Measurements from ENCODE around the gene NDFIP1. TPM values are rescaled to one million over a fixed set of nuclear protein-coding genes. Genes with fewer than 3 reads are reported as not detected.
"Not testable (repeated sequence)": the region's sequence is repeated elsewhere in the genome, so short reads cannot be mapped to it uniquely, and the experiment has no call there.

Gene NDFIP1
- total RNA-seq, 1 experiment from 2014 or later: 41.3 TPM

GRCh38 chr5:142145106-142145900 lies 36.7 kb downstream of the NDFIP1 start:
- H3K9ac ChIP-seq (ENCODE audit: low read length): no peak overlapping the region
- H3K36me3 ChIP-seq (ENCODE audit: insufficient read depth, low read length): peaks cover 25% of the 10 kb centered on the region
- H3K27ac ChIP-seq (ENCODE audit: low read length): no peak overlapping the region
- H3K4me2 ChIP-seq (ENCODE audit: low read depth, low read length, poor library complexity, severe bottlenecking): no peak overlapping the region
- H2AFZ ChIP-seq (ENCODE audit: low read length): no peak overlapping the region
- H3K4me1 ChIP-seq (ENCODE audit: low read length): no peaks in the 10 kb centered on the region
- H3K4me3 ChIP-seq (ENCODE audit: low read length): no peak overlapping the region
- DNase-seq: peak; percentile 88
- H3K79me2 ChIP-seq (ENCODE audit: low read length): no peaks in the 10 kb centered on the region
- no peaks in the 10 kb centered on the region for H4K20me1 ChIP-seq (ENCODE audit: insufficient read depth, low read depth, low read length)
- H3K9me3 ChIP-seq (ENCODE audit: low read length): no peaks in the 10 kb centered on the region
- H3K9me2 ChIP-seq (replicated peaks; ENCODE audit: insufficient read depth, low read length): no peaks in the 10 kb centered on the region
- H3K27me3 ChIP-seq (ENCODE audit: low read length): no peaks in the 10 kb centered on the region

- no peak overlapping the region for H3K9ac ChIP-seq (ENCODE audit: low read length)
- H2AFZ ChIP-seq (ENCODE audit: low read length): no peak overlapping the region
- peaks cover 25% of the 10 kb centered on the region for H3K36me3 ChIP-seq (ENCODE audit: insufficient read depth, low read length)
- H3K9me2 ChIP-seq (replicated peaks; ENCODE audit: insufficient read depth, low read length): no peaks in the 10 kb centered on the region
- H3K4me1 ChIP-seq (ENCODE audit: low read length): no peaks in the 10 kb centered on the region
- no peak overlapping the region for H3K4me3 ChIP-seq (ENCODE audit: low read length)
- no peaks in the 10 kb centered on the region for H3K9me3 ChIP-seq (ENCODE audit: low read length)
- no peaks in the 10 kb centered on the region for H3K27me3 ChIP-seq (ENCODE audit: low read length)
- no peak overlapping the region for H3K27ac ChIP-seq (ENCODE audit: low read length)
- no peak overlapping the region for H3K4me2 ChIP-seq (ENCODE audit: low read depth, low read length, poor library complexity, severe bottlenecking)
- no peak for DNase-seq
- no peaks in the 10 kb centered on the region for H3K79me2 ChIP-seq (ENCODE audit: low read length)
- H4K20me1 ChIP-seq (ENCODE audit: insufficient read depth, low read depth, low read length): no peaks in the 10 kb centered on the region
These were observed 40.8 kb downstream of the NDFIP1 start for GRCh38 chr5:142149363-142149762.

GRCh38 chr5:142150431-142150830 lies 41.9 kb downstream of the NDFIP1 start:
- no peak for DNase-seq
- Histone ChIP-seq H3K9me2 (replicated peaks; ENCODE audit: insufficient read depth, low read length) (no peaks in the 10 kb centered on the region), H3K9me3 (ENCODE audit: low read length) (no peaks in the 10 kb centered on the region), H3K79me2 (ENCODE audit: low read length) (no peaks in the 10 kb centered on the region), H2AFZ (ENCODE audit: low read length) (no peak overlapping the region), H3K27ac (ENCODE audit: low read length) (no peak overlapping the region), H3K4me3 (ENCODE audit: low read length) (no peak overlapping the region), H3K27me3 (ENCODE audit: low read length) (no peaks in the 10 kb centered on the region), H3K4me2 (ENCODE audit: low read depth, low read length, poor library complexity, severe bottlenecking) (no peak overlapping the region), H3K4me1 (ENCODE audit: low read length) (no peaks in the 10 kb centered on the region), H3K36me3 (ENCODE audit: insufficient read depth, low read length) (peaks cover 22% of the 10 kb centered on the region), H4K20me1 (ENCODE audit: insufficient read depth, low read depth, low read length) (no peaks in the 10 kb centered on the region), H3K9ac (ENCODE audit: low read length) (no peak overlapping the region)

- Histone ChIP-seq H3K9me3 (ENCODE audit: low read length) (no peaks in the 10 kb centered on the region), H4K20me1 (ENCODE audit: insufficient read depth, low read depth, low read length) (no peaks in the 10 kb centered on the region), H3K36me3 (ENCODE audit: insufficient read depth, low read length) (peaks cover 11% of the 10 kb centered on the region; the same call in 1 of the 2 replicates), H3K27ac (ENCODE audit: low read length) (no peak overlapping the region), H3K27me3 (ENCODE audit: low read length) (no peaks in the 10 kb centered on the region), H3K9me2 (replicated peaks; ENCODE audit: insufficient read depth, low read length) (no peaks in the 10 kb centered on the region), H3K4me1 (ENCODE audit: low read length) (no peaks in the 10 kb centered on the region), H2AFZ (ENCODE audit: low read length) (no peak overlapping the region), H3K4me2 (ENCODE audit: low read depth, low read length, poor library complexity, severe bottlenecking) (no peak overlapping the region), H3K4me3 (ENCODE audit: low read length) (no peak overlapping the region), H3K9ac (ENCODE audit: low read length) (no peak overlapping the region), H3K79me2 (ENCODE audit: low read length) (no peaks in the 10 kb centered on the region)
- DNase-seq: peak; percentile 86
These were observed 43.1 kb downstream of the NDFIP1 start for GRCh38 chr5:142151436-142152383.

GRCh38 chr5:142152384-142152732 lies 43.8 kb downstream of the NDFIP1 start:
- no peak for DNase-seq
- no peak overlapping the region for H3K4me3 ChIP-seq (ENCODE audit: low read length)
- H3K27ac ChIP-seq (ENCODE audit: low read length): no peak overlapping the region
- no peak overlapping the region for H2AFZ ChIP-seq (ENCODE audit: low read length)
- no peaks in the 10 kb centered on the region for H3K79me2 ChIP-seq (ENCODE audit: low read length)
- no peak overlapping the region for H3K4me2 ChIP-seq (ENCODE audit: low read depth, low read length, poor library complexity, severe bottlenecking)
- H3K9me3 ChIP-seq (ENCODE audit: low read length): no peaks in the 10 kb centered on the region
- no peaks in the 10 kb centered on the region for H4K20me1 ChIP-seq (ENCODE audit: insufficient read depth, low read depth, low read length)
- no peaks in the 10 kb centered on the region for H3K27me3 ChIP-seq (ENCODE audit: low read length)
- H3K36me3 ChIP-seq (ENCODE audit: insufficient read depth, low read length): peaks cover 4% of the 10 kb centered on the region; the same call in 1 of the 2 replicates
- H3K9ac ChIP-seq (ENCODE audit: low read length): no peak overlapping the region
- H3K4me1 ChIP-seq (ENCODE audit: low read length): no peaks in the 10 kb centered on the region
- H3K9me2 ChIP-seq (replicated peaks; ENCODE audit: insufficient read depth, low read length): no peaks in the 10 kb centered on the region

GRCh38 chr5:142153674-142154448 lies 45.3 kb downstream of the NDFIP1 start:
- Histone ChIP-seq H3K9me3 (ENCODE audit: low read length) (no peaks in the 10 kb centered on the region), H3K27ac (ENCODE audit: low read length) (no peak overlapping the region), H3K79me2 (ENCODE audit: low read length) (no peaks in the 10 kb centered on the region), H3K4me3 (ENCODE audit: low read length) (no peak overlapping the region), H3K4me2 (ENCODE audit: low read depth, low read length, poor library complexity, severe bottlenecking) (no peak overlapping the region), H3K27me3 (ENCODE audit: low read length) (no peaks in the 10 kb centered on the region), H3K9me2 (replicated peaks; ENCODE audit: insufficient read depth, low read length) (no peaks in the 10 kb centered on the region), H3K4me1 (ENCODE audit: low read length) (no peaks in the 10 kb centered on the region), H4K20me1 (ENCODE audit: insufficient read depth, low read depth, low read length) (no peaks in the 10 kb centered on the region), H2AFZ (ENCODE audit: low read length) (no peak overlapping the region), H3K9ac (ENCODE audit: low read length) (no peak overlapping the region), H3K36me3 (ENCODE audit: insufficient read depth, low read length) (no peaks in the 10 kb centered on the region; the same call in 1 of the 2 replicates)
- DNase-seq: no peak

GRCh38 chr5:142154449-142154841 lies 45.9 kb downstream of the NDFIP1 start:
- H3K9me3 ChIP-seq (ENCODE audit: low read length); H2AFZ ChIP-seq (ENCODE audit: low read length); H3K4me1 ChIP-seq (ENCODE audit: low read length); H3K79me2 ChIP-seq (ENCODE audit: low read length); H3K27ac ChIP-seq (ENCODE audit: low read length); H3K9me2 ChIP-seq (replicated peaks; ENCODE audit: insufficient read depth, low read length); H3K9ac ChIP-seq (ENCODE audit: low read length); H3K36me3 ChIP-seq (ENCODE audit: insufficient read depth, low read length); H3K27me3 ChIP-seq (ENCODE audit: low read length); H3K4me2 ChIP-seq (ENCODE audit: low read depth, low read length, poor library complexity, severe bottlenecking); DNase-seq; H3K4me3 ChIP-seq (ENCODE audit: low read length); H4K20me1 ChIP-seq (ENCODE audit: insufficient read depth, low read depth, low read length): not testable (repeated sequence)
